TTC549 (cell line): ENCODE results near the gene DGKI.

Experiments used
- FAIRE-seq: peaks from 2 replicates; lab custom pipeline; 2012; peaks lifted over from hg19 to GRCh38; lab: Jason Lieb, UNC

Gene DGKI

DNA sequence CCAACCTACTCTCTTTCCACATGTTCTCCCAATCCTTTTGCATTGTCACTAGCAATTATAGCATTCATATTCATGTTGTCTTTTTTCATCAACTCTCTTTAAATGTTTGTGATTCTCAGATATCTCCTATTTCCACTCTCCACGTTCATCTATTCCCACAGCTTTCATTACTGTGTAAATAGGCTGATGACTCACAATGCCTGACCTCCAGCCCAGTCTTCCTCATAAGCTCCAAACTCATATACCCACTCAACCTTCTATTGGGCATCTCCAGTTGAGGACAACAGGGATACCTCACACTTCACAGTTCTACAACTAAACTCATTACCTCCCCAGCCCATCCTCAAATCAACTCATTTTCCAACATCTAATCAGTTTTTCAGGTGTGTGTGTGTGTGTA lies 194.1 kb downstream of the DGKI start:
- no peak for FAIRE-seq

- FAIRE-seq = no peak
Measured at GRCh38 chr7:137647905-137648565, 198.7 kb downstream of the DGKI start.

DNA sequence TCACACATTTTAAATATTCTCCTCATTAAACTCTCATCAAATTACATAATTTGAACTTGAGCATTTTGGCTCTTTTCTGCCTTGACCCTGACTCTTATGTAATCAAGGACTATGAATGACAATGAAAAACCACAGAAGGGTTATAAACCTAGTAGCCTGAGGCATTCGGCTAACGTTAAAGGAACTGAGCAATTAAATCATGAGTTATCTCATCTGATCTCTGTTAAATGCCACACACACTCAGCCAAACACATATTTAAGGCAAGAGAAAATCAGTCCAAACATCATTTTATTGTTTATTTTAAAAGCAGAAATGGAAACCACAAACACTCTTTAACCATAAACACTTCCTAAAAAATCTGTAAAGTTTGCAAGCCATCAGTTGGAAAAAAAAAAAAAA lies 204.3 kb downstream of the DGKI start:
- no peak for FAIRE-seq

DNA sequence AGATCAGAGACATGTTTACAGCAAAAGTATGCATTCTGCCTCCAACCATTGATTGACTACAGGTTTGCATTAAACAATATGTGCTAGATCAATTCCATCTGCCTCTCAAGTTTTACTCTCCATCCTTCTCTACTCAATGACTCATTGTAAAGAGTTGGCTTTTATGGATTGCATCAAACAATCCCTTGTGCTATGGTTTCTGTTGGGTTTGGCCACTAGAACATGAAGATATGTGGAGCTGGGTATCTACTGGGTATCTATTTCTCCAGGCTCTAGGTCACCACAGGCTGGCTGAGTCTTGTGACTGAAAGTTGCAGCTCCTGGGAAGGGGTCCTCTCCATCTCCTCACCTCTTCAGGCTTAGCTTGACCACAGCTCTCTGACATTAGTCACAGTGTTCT lies 204.7 kb downstream of the DGKI start:
- no peak for FAIRE-seq

- FAIRE-seq = no peak
Measured at GRCh38 chr7:137636376-137636775, 210.4 kb downstream of the DGKI start.

DNA sequence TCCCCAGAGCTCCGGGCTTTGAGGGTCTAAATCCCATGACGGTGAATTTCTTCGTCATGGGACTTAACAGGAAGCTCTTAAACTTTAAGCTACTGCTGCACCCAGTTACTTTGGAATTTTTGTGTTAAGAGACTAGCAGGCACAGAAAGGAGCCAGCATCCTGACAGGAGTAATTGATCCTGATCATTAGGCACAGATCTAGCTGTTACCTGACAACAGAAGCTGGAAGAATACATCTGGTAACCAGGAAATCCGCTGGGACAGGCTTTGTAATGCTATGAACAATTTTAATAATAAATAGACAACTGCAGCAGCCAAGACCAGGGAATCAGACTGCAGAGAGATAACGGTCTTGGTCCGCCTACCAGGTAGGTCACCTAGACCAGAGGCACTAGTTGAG lies 210.9 kb downstream of the DGKI start:
- no peak for FAIRE-seq

DNA sequence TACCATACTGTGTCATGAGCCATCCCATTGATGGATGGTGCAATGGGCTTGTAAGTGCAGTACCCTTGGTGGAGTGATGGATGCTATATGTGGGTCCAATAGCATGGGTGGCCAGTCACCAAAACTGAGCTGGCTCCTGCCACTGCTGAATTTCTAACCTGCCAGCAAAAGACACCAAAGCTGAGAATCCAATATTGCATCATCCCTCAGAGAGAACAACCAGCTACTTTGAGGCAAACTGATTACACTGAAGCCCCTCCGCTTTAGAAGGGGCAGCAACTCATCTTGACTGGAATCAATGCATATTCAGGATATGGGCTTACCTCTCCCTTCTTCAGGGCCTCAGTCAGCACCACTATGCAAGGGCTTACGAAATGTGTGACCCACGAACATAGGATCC lies 211.6 kb downstream of the DGKI start:
- FAIRE-seq = no peak

GRCh38 chr7:137634356-137634755 lies 212.4 kb downstream of the DGKI start:
- FAIRE-seq = no peak

DNA sequence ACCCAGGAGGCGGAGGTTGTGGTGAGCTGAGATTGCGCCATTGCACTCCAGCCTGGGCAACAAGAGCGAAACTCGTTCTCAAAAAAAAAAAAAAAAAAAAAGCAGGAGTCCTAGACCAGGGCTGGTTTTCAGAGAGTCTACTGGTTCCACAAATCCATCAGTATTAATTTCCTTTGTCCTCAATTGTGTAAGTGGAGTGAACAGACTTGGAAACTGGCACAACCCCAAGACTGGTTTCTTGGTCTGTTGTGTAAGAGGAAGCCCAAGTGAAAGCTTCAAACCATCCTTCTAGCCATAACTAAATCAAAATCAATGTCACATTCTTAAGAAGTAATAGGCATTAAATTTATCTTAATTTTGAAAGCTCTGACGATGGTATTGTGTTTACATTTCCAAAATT lies 213.6 kb downstream of the DGKI start:
- FAIRE-seq = no peak

DNA sequence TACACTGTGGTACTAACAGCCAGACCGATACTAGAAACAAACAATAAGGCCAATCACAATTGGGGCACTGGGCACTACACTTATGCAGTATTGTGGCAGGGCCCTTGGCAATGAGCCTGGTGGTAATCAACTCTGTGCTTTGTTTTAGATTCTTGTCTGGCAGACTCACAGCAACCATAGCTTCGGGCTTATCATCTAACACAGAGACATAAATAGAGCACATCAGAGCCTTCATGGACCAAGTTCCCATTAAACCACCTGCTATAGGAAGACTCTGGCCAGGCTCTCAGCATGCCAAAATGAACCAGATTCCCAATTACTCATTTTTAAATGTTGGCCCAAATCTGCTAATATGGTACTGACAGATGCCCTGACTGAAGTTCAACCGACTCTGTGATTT lies 218.6 kb downstream of the DGKI start:
- no peak for FAIRE-seq

GRCh38 chr7:137626469-137627067 lies 220.2 kb downstream of the DGKI start:
- no peak for FAIRE-seq

DNA sequence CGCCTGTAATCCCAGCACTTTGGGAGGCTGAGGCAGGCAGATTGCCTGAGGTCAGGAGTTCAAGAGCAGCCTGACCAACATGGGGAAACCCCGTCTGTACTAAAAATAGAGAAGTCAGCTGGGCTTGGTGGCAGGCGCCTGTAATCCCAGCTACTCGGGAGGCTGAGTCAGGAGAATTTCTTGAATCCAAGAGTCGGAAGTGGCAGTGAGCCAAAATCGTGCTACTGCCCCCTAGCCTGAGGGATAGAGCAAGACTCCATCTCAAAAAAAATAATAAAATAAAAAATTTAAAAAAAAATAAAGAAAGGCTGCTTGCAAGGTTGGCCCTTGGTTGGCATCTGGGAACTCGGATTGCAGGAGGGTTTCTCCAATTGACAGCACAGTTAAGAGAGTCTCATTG lies 221.6 kb downstream of the DGKI start:
- FAIRE-seq = no peak

DNA sequence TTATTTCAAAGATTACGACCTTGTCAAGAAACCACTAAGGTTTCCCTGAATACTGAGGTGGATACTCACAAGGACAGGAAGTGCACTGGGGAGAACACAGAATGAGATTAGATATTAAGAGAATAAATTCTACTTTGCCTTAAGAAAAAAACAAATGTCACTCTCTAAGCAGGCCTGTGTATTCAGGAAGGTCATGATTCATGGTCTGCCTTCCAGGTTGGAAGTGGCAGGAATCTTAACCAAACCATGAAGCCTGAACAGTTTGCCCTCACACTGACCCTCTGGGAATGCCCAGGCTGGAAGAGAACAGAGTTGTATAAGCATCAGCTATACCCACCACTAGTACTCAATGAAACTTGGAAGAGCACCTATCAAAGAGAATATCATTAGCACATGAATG lies 227.6 kb downstream of the DGKI start:
- no peak for FAIRE-seq

DNA sequence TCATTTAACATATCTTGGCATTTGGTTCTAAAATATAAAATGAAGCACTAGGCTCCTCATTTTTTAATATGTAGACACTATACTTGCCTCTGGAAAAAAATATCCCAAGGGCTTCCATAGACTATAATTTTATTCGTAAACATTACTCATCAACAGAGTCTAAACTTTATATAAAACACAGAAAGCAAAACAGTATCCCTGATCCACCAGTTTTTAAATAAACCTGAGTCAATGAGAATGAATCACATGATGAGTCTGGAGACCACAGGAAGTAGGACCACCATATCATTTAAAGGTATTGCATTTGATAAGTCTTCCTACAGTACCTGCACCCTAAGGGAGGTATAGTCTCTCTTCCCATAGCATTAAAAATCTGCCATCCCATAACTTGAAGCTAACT lies 228.0 kb downstream of the DGKI start:
- FAIRE-seq = no peak

- FAIRE-seq = no peak
Measured at GRCh38 chr7:137613006-137613525, 233.7 kb downstream of the DGKI start.

DNA sequence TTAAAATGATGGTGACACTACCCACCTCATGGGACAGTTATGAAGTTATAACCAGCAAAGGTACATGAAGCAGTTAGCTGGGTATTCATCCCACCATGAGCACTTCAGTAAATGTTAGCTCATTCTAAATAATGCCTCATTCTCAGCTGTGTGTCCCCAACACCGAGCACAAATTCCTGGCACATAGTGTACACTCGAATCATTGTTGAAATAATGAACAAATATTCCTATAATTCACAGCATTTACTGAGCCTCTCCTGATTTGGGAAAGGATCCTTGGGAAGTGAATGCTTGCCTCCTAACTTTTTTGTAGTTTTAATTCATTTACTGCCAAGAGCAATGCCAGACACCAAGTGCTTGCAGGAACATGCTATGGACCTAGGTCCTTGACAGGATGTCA lies 235.2 kb downstream of the DGKI start:
- no peak for FAIRE-seq

GRCh38 chr7:137609500-137609899 lies 237.3 kb downstream of the DGKI start:
- FAIRE-seq = no peak

GRCh38 chr7:137606061-137606674 lies 240.6 kb downstream of the DGKI start:
- FAIRE-seq = peak; percentile 90

DNA sequence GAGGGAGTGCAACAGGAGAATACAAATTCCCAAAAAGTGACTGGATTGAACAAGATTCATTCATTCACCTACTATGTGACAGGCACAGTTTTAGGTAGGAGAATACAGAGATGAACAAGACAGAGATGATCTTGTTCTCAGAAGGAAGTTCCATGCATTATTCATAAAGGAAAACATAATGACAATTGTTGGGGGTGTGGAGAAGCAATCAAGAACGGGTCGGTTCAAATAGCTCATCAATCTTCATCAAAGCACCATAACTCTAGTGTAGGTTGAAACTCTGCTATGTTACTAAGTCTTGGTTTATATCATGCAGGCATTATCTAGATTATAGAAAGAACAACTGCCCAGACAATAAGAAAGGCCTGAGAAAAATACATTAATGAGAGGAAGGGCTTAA lies 243.7 kb downstream of the DGKI start:
- no peak for FAIRE-seq

GRCh38 chr7:137601642-137602041 lies 245.1 kb downstream of the DGKI start:
- FAIRE-seq = no peak

GRCh38 chr7:137597856-137598255 lies 248.9 kb downstream of the DGKI start:
- no peak for FAIRE-seq

- FAIRE-seq = no peak
Measured at GRCh38 chr7:137593115-137593711, 253.6 kb downstream of the DGKI start.

DNA sequence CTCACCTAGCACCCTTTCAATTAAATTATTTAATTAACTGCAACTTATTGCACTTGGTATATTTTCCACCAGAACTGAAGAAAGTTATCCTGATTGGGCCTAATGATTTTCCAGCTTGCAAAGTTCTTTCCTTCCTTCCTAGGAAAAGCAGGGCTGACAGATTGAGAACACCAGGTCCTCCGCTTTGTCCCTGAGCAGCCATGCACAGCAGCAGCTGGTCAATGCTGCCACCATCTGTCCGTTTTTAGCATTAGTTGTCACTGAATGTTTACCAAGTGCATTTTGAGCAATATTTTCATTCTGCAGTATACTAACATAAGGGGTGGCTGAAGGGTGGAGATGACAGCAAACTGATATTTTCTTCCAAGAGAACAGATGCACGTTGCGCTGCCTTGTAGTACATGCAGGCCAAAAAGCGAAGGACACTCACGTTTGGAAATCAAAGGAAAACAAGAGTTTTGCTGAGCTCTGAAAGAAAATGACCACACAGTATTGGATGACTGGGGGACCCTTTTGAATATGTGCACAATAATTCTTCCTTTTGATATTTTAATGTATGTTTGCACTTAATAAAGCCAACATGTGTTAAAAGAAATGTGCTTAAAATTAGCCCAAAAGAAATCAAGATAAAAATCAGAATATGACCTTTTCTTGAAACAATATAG lies 254.4 kb downstream of the DGKI start:
- FAIRE-seq = no peak
